Uterine smooth muscle cell (primary cell): ENCODE measurements around the gene SRGAP2C. TPM values are rescaled to one million over a fixed set of nuclear protein-coding genes. Genes with fewer than 3 reads are reported as not detected.

ENCODE experiments used
- total RNA-seq: library from RNA; depleted of rRNA; stranded (reverse); fragments of >200 nt; gene quantifications from 2 replicates; pipeline ENCODE4 v1.2.3, GENCODE V29; 2014

Gene SRGAP2C
- 21.7 and 33.4 TPM in 2 replicates for total RNA-seq

GRCh38 chr1:121184290-121185127 lies at the start of gene SRGAP2C, which contains the start of gene FAM72B:
TSS of gene SRGAP2C (plus strand) at chr1:121184975. CDS start at chr1:121187447, 2,472 bp downstream.
TSS of gene FAM72B (minus strand) at chr1:121184340. CDS start at chr1:121183489, 851 bp downstream.

Other genes starting within 250 kb of the SRGAP2C start
- 2.4 and 3.9 TPM in 2 replicates for gene FAM72B, start 635 bp upstream of the SRGAP2C start, total RNA-seq